ENCODE measurements around the gene ARMC10.
"Not testable (repeated sequence)": the region's sequence is repeated elsewhere in the genome, so short reads cannot be mapped to it uniquely, and the experiment has no call there.

ARMC10 gene

DNA sequence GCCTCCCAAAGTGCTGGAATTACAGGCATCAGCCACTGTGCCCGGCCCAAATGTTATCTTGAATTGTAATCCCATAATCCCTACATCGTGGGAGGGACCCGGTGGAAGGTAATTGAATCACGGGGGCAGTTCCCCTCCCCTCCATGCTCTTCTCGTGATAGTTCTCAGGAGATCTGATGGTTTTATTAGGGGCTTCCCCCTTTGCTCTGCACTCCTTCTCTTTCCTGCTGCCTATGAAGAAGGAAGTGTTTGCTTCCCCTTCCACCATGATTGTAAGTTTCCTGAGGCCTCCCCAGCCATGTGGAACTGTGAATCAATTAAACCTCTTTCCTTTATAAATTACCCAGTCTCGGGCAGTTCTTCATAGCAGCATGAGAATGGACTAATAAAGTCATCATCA, 3.3 kb downstream of the ARMC10 start:
- not testable (repeated sequence) for DNase-seq (ENCODE audit: low spot score)

DNA sequence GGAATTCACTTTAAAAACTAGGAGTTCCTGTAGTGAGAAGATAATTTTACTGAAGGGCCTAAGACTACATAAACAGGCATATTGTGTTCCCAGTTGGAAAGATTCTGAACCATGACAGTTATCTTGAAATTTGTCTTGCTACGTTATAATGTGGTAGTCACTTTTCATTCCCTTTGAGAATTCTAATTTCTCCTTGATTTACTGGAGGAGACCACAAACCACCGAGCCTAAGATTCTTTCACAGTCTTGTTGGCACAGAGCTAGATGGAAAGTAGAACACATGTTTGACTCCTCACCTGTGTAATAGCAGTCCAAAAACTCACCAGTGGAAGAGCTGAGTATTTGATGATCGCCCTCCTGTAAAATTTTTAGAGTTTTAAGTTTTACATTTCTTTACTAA, 4.9 kb downstream of the ARMC10 start:
- no peak for DNase-seq (ENCODE audit: low spot score)

DNA sequence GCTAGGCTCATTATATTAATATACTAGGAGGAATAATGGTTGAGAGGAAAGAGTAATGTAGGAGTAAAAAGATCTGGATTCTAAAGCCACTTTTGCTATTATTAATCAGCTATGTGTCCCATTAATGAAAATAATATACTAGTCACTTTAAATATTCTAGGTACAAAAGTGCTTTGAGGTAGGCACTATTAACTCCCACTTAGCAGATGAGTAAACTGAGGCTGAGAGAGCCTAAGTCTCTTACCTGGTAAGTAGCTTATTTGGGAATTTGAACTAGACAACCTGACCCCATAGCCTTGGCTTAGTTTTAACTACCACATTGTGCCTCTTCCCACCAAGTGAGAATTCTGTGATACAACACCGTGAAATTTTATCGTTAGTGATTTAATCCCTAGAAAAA, 6.0 kb downstream of the ARMC10 start:
- DNase-seq (ENCODE audit: low spot score), result no peak

- DNase-seq (ENCODE audit: low spot score), result no peak
Measured at GRCh38 chr7:103082497-103082896, 7.6 kb downstream of the ARMC10 start.

DNA sequence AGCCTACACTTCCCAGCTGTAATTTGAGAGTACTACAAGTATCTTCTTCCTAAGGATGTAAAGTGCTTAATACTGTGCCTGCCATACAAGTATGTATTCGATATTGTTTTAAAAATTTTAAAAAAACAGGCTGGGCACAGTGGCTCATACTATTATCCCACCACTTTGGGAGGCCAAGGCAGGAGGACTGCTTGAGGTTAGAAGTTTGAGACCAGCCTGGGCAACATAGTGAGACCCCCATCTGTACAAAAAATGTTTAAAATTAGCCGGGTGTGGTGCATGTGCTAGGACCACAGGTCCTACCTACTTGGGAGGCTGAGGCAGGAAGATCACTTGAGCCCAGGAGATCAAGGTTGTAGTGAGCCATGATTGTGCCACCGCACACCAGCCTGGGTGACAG, 8.3 kb downstream of the ARMC10 start:
- DNase-seq (ENCODE audit: low spot score), result no peak

GRCh38 chr7:103092321-103092720, 17.4 kb downstream of the ARMC10 start:
- not testable (repeated sequence) for DNase-seq (ENCODE audit: low spot score)

GRCh38 chr7:103093429-103093828, 18.5 kb downstream of the ARMC10 start:
- no peak for DNase-seq (ENCODE audit: low spot score)

DNA sequence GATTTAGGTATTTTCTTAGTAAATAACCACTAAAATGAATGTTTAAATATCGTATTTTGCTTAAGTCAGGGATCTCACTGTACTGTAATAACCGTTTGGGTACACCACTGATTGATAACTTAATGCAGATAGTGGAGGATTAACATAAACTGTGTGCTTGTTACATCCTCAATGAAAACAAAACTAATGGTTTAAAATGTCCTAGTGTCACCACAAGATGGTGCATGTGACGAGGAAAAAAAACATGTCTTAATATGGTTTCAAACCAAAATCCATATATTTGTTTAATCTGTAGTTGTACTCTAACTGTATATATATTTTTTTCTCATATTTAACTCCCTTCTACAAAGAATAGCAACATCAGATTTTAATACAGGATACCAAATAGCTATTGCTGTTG, 19.2 kb downstream of the ARMC10 start:
- peak; percentile 66 for DNase-seq (ENCODE audit: low spot score)

DNA sequence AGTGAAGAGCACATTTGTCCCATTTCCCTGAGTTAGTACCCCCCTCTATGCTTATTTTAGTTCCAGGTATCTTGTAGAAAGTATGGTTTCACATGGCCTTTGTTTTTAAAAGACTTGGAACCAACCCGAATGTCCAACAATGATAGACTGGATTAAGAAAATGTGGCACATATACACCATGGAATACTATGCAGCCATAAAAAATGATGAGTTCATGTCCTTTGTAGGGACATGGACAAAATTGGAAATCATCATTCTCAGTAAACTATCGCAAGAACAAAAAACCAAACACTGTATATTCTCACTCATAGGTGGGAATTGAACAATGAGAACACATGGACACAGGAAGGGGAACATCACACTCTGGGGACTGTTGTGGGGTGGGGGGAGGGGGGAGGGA, 20.6 kb downstream of the ARMC10 start:
- not testable (repeated sequence) for DNase-seq (ENCODE audit: low spot score)

DNA sequence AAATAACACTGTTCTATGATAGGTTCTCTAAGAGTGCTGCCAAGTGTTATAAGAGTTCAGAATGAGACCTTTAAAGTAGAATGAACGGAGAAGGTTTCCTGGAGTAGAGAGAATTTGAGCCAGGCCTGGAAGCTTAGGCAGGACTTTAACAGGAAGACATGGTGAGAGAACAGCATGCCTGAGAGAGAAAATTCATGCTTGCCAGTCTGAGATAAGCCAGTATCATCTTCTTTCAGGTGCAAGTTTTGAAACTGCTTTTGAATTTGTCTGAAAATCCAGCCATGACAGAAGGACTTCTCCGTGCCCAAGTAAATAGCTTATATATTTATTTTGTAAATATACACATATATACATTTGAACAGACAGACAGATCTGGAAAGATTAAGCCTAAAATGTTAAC, 22.1 kb downstream of the ARMC10 start:
- DNase-seq (ENCODE audit: low spot score), result peak; percentile 73

DNA sequence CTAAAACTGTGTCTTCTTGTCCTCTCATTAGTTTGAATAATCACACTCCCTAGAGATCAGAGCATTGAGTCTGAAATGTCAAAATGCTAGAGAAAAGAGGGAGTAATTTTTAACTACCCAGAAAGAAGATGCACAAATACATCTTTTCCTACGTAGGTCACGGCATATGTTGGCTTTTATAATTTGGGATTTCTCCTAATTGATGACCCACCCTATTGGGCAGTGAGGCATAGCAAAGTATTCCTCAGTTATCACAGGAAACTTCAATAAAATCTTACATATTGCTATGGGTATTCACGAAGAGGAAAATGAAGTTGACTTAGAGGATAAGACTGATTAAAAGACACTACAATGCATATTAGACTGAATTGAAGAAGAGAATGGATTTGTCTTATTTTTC, 25.4 kb downstream of the ARMC10 start:
- no peak for DNase-seq (ENCODE audit: low spot score)

GRCh38 chr7:103101543-103101942, 26.6 kb downstream of the ARMC10 start:
- DNase-seq (ENCODE audit: low spot score), result no peak

- no peak for DNase-seq (ENCODE audit: low spot score)
Measured at GRCh38 chr7:103106005-103106702, 31.2 kb downstream of the ARMC10 start.

GRCh38 chr7:103106703-103107070, 31.7 kb downstream of the ARMC10 start:
- DNase-seq (ENCODE audit: low spot score), result not testable (repeated sequence)

GRCh38 chr7:103113164-103113563, 38.2 kb downstream of the ARMC10 start:
- DNase-seq (ENCODE audit: low spot score), result no peak

DNA sequence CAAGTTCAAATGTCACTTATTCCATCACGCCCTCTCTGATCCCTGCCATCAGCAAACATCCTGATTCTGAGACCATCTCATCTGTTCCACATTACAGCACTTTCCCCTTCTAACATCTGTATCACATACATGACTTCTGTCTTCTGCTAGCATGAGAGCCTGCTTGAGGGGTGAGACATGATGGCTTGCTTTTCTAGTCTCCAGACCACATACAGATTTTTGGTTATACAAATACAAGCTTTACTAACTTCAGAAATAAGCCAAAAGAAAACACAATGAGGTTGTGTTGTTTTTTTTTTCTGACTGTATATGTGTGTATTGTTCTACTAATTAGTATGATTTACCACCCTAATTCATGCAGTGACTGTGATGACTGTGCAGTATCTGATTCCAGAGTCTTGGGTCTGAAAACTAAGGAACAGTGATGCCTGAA, 39.7 kb downstream of the ARMC10 start:
- DNase-seq (ENCODE audit: low spot score), result no peak

- no peak for DNase-seq (ENCODE audit: low spot score)
Measured at GRCh38 chr7:103115771-103116170, 40.8 kb downstream of the ARMC10 start.

DNA sequence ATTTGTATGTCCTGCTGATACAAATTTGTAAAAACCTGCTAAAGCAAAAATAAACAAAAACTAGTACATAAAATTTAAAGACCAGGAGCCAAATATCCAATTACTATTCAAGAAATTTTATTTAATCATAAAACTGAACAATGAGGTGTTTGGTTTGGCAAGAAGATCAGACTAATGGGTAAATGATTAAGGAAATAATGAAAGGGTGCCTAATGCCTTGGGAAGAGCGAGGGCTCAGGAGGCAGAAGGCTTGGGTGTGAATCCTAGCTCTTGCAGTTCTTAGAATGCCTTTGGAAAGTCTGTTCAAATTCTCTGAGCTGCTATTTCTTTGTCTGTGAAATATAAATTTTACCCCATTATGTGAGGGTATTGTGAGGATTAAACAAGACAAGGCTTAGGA, 41.6 kb downstream of the ARMC10 start:
- DNase-seq (ENCODE audit: low spot score), result no peak

- no peak for DNase-seq (ENCODE audit: low spot score)
Measured at GRCh38 chr7:103116991-103117390, 42.1 kb downstream of the ARMC10 start.

- DNase-seq (ENCODE audit: low spot score), result no peak
Measured at GRCh38 chr7:103117465-103117864, 42.5 kb downstream of the ARMC10 start.

GRCh38 chr7:103119791-103120291, 44.9 kb downstream of the ARMC10 start:
- DNase-seq (ENCODE audit: low spot score), result peak; percentile 37

DNA sequence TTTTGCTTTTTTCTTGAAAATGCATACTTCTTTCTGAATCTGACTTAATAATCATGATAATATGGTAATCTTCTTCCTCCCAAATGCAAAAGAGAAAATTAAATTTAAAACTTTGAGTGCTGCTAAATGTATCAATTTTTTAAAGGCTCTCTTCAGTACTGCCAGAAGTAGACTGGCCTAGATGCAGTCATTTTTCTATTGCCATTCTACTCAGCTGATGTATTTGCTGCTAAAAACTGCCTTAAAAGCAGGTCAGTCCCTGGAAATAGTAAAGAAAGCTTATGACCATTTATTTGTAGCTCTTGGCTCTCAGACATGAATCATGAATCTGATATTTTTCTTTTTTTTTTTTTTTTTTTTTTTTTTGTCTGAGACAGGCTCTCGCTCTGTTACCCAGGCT, 45.4 kb downstream of the ARMC10 start:
- no peak for DNase-seq (ENCODE audit: low spot score)

DNA sequence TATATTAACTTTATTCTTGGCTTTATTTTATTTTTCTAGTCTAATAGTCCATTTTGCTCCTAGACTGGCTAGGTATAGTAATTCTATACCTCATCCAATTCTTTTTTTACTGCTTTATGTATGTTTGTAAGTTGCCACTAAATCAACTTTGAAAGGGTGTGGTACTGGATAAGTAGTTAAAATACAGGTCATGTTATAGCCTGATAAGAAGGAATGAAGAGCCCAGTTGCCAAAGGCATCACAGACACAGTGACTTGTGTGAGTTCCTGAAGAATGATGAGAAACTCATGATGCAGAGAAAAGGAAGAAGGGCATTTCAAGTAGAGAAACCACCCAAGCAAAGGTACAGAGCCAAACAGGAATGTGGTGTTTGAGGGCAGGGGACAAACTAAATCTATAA, 46.7 kb downstream of the ARMC10 start:
- DNase-seq (ENCODE audit: low spot score), result peak; percentile 88

DNA sequence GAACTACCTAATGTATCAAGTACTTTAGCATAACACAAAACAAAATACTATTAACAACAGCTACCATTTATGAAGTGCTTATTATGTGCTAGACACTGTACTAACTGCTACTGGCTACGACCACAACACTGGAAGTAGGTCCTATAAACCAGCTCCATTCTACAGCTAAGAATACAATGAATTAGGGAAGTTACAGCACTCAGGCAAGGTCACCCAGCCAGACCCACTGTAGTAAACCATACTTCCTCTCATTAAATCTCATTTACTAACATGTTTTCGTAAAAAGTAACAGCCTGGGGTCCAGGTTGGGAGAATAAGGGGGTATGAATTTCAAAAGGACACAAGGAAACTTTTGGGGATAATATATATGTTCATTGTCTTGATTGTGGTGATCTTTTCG, 48.6 kb downstream of the ARMC10 start:
- no peak for DNase-seq (ENCODE audit: low spot score)

Data from hematopoietic multipotent progenitor cell treated with erythropoietin and hydrocortisone succinate and interleukin-3 and kit ligand, for 15 days (in vitro differentiated cells).